Measurements from ENCODE around the gene CRYL1. TPM values are rescaled to one million over a fixed set of nuclear protein-coding genes. Genes with fewer than 3 reads are reported as not detected.

The CRYL1 gene
- total and polyA plus RNA-seq, 2 of the 13 experiments (the other 11 are each of a cell fraction or from before 2014, with no cell fraction given): 57.2 to 115 TPM

DNA sequence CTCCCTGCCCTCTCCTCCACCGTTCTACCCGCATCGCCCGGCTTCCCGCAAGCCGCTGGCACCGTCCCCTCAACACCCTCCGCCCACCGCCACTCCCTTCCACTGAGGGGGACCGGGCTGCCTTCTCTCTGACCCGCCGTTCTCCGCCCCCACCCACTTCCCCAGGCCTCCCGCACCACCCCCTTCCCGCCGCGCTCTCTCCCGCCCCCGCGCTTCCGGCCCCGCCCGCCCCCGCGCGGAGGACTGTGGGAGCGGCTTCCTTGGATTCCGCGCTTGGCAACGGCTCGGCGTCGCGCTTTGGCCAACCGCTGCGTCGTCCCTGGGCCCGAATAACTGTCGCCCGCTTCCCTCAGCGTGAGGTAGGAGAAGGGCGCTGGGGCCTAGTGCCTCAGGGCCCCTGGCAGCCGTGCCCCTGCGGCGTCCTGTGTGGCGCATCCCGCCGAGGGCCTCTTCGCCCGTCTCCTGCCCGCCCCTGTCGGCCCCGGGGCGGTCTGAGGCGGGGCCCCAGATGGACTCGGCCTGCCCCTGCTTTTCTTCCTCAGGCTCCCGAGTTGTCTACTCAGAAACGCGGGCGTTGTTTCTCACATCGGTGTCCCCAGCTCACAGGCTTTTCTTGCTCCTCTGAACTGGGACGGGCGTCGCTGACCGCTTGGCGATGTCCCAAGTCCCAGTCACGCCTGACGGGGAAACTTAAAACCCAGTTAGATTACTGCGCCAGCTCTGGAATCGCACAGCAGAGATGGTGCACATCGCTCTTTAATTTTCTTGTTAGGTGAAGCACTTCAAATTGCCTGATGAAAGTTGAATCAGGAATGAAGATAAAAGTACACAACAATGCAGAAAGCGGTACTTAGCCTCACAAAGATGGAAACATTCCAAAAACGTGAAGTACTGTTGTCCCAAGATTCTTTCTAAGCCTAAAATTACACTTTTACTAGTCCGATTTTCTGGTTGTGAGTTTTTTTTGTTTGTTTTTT lies 41.5 kb upstream of the CRYL1 start, which contains the start of gene IFT88 (continued):
- TF ChIP-seq SRSF9 (IDR thresholded peaks at IDR 0.05; ENCODE audit: borderline replicate concordance, insufficient read depth, low read depth, low read length, poor library complexity, severe bottlenecking) (no peak), ZNF207 (IDR thresholded peaks at IDR 0.05; ENCODE audit: borderline replicate concordance) (no peak), ZNF572 (CRISPR knock-in tag; IDR thresholded peaks at IDR 0.05) (no peak), ZNF660 (CRISPR knock-in tag; IDR thresholded peaks at IDR 0.05; ENCODE audit: borderline replicate concordance, low read depth) (no peak), ZNF619 (CRISPR knock-in tag; IDR thresholded peaks at IDR 0.05) (peak; percentile 89), ZSCAN31 (CRISPR knock-in tag; IDR thresholded peaks at IDR 0.05; ENCODE audit: low read depth) (peak; percentile 39; the same call in 1 of the 2 replicates), BCL6 (CRISPR knock-in tag; IDR thresholded peaks at IDR 0.05) (peak; percentile 42; the same call in 1 of the 2 replicates), ZNF841 (CRISPR knock-in tag; IDR thresholded peaks at IDR 0.05; ENCODE audit: borderline replicate concordance) (0 out of 2 replicates have a peak, but pooled peaks have one; percentile 37), TCF7L2 (IDR thresholded peaks at IDR 0.05; ENCODE audit: low read depth, low read length) (no peak), AKAP8 (CRISPR knock-in tag; IDR thresholded peaks at IDR 0.05) (peak; percentile 21; the same call in 1 of the 2 replicates), ZNF354B (CRISPR knock-in tag; IDR thresholded peaks at IDR 0.05) (no peak), ZNF343 (CRISPR knock-in tag; IDR thresholded peaks at IDR 0.05) (peak; percentile 68; the same call in 1 of the 2 replicates), U2AF1 (optimal IDR thresholded peaks at IDR 0.05; ENCODE audit: low read depth, low read length) (peak; percentile 58), KDM1A (CRISPR knock-in tag; IDR thresholded peaks at IDR 0.05) (0 out of 2 replicates have a peak, but pooled peaks have one; percentile 12), REL (CRISPR knock-in tag; conservative IDR thresholded peaks at IDR 0.05) (no peak), TBP (CRISPR knock-in tag; IDR thresholded peaks at IDR 0.05) (no peak), KLF9 (CRISPR knock-in tag; IDR thresholded peaks at IDR 0.05; ENCODE audit: low read depth) (no peak), ATF1 (CRISPR knock-in tag; IDR thresholded peaks at IDR 0.05) (no peak), ZKSCAN8 (CRISPR knock-in tag; IDR thresholded peaks at IDR 0.05; ENCODE audit: borderline replicate concordance) (0 out of 2 replicates have a peak, but pooled peaks have one; percentile 52), SIN3A (IDR thresholded peaks at IDR 0.05; ENCODE audit: borderline replicate concordance, low read depth, low read length) (peak; percentile 87; the same call in 1 of the 2 replicates)
- TF ChIP-seq, protein P1, sequence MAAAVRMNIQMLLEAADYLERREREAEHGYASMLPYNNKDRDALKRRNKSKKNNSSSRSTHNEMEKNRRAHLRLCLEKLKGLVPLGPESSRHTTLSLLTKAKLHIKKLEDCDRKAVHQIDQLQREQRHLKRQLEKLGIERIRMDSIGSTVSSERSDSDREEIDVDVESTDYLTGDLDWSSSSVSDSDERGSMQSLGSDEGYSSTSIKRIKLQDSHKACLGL (CRISPR knock-in tag; IDR thresholded peaks at IDR 0.05): peak; percentile 84; the same call in 1 of the 2 replicates
- TF ChIP-seq, protein P2, sequence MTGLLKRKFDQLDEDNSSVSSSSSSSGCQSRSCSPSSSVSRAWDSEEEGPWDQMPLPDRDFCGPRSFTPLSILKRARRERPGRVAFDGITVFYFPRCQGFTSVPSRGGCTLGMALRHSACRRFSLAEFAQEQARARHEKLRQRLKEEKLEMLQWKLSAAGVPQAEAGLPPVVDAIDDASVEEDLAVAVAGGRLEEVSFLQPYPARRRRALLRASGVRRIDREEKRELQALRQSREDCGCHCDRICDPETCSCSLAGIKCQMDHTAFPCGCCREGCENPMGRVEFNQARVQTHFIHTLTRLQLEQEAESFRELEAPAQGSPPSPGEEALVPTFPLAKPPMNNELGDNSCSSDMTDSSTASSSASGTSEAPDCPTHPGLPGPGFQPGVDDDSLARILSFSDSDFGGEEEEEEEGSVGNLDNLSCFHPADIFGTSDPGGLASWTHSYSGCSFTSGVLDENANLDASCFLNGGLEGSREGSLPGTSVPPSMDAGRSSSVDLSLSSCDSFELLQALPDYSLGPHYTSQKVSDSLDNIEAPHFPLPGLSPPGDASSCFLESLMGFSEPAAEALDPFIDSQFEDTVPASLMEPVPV (CRISPR knock-in tag; IDR thresholded peaks at IDR 0.05): no peak
- TF ChIP-seq, protein P3, sequence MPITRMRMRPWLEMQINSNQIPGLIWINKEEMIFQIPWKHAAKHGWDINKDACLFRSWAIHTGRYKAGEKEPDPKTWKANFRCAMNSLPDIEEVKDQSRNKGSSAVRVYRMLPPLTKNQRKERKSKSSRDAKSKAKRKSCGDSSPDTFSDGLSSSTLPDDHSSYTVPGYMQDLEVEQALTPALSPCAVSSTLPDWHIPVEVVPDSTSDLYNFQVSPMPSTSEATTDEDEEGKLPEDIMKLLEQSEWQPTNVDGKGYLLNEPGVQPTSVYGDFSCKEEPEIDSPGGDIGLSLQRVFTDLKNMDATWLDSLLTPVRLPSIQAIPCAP (CRISPR knock-in tag; IDR thresholded peaks at IDR 0.05; ENCODE audit: low read depth): 0 out of 2 replicates have a peak, but pooled peaks have one; percentile 58
- TF ChIP-seq, protein P4, sequence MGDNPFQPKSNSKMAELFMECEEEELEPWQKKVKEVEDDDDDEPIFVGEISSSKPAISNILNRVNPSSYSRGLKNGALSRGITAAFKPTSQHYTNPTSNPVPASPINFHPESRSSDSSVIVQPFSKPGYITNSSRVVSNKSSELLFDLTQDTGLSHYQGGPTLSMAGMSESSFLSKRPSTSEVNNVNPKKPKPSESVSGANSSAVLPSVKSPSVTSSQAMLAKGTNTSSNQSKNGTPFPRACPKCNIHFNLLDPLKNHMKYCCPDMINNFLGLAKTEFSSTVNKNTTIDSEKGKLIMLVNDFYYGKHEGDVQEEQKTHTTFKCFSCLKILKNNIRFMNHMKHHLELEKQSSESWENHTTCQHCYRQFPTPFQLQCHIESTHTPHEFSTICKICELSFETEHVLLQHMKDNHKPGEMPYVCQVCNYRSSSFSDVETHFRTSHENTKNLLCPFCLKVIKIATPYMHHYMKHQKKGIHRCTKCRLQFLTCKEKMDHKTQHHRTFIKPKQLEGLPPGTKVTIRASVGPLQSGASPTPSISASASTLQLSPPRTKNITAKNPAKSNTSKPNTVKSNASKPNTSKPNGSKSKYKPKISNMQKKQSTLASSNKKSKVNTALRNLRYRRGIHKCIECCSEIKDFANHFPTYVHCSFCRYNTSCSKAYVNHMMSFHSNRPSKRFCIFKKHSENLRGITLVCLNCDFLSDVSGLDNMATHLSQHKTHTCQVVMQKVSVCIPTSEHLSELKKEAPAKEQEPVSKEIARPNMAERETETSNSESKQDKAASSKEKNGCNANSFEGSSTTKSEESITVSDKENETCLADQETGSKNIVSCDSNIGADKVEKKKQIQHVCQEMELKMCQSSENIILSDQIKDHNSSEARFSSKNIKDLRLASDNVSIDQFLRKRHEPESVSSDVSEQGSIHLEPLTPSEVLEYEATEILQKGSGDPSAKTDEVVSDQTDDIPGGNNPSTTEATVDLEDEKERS (CRISPR knock-in tag; IDR thresholded peaks at IDR 0.05): no peak

Data from HepG2 (cell line).